H9 (cell line): ENCODE data around the gene RANGRF. TPM values are rescaled to one million over a fixed set of nuclear protein-coding genes. Genes with fewer than 3 reads are reported as not detected.
A peak's percentile ranks its signal among the peaks of the same experiment; 100 is the strongest.

Experiments
- DNase-seq: peaks from one replicate; pipeline ENCODE4 v3.0.0-alpha.2; 2017
- H2AFZ ChIP-seq: one replicate; pipeline ENCODE4 v1.6.1; 2013; ENCODE audit warnings: mild to moderate bottlenecking, low read length, control low read depth, moderate library complexity
- H2AK5ac ChIP-seq: 2 replicates; pipeline ENCODE4 v1.6.1; 2013; ENCODE audit warnings: low read length, control low read depth, mixed read lengths; ENCODE audit not compliant: insufficient read length
- H2BK120ac ChIP-seq: one replicate; pipeline ENCODE4 v1.6.1; 2013; ENCODE audit warnings: low read depth, mild to moderate bottlenecking, low read length, control low read depth, inconsistent platforms; ENCODE audit not compliant: poor library complexity, severe bottlenecking
- H2BK12ac ChIP-seq: 2 replicates; pipeline ENCODE4 v1.6.1; 2013; ENCODE audit warnings: low read length, control low read depth, mixed read lengths, low read depth; ENCODE audit not compliant: insufficient read length
- H2BK15ac ChIP-seq: 2 replicates; pipeline ENCODE4 v1.6.1; 2013; ENCODE audit warnings: low read depth, low read length, control low read depth
- H2BK20ac ChIP-seq: one replicate; pipeline ENCODE4 v1.6.1; 2013; ENCODE audit warnings: low read depth, mild to moderate bottlenecking, low read length, control low read depth, inconsistent platforms; ENCODE audit not compliant: poor library complexity, severe bottlenecking
- H2BK5ac ChIP-seq: 2 replicates; pipeline ENCODE4 v1.6.1; 2013; ENCODE audit warnings: low read length, control low read depth, mixed read lengths; ENCODE audit not compliant: insufficient read length
- H3K14ac ChIP-seq: 2 replicates; pipeline ENCODE4 v1.6.1; 2013; ENCODE audit warnings: low read length, control low read depth; ENCODE audit not compliant: insufficient read depth
- H3K18ac ChIP-seq: 2 replicates; pipeline ENCODE4 v1.6.1; 2013; ENCODE audit warnings: low read depth, mild to moderate bottlenecking, mixed read lengths, low read length, control low read depth; ENCODE audit not compliant: insufficient read length
- H3K23ac ChIP-seq: 2 replicates; pipeline ENCODE4 v1.6.1; 2013; ENCODE audit warnings: low read length, control low read depth, mixed read lengths, low read depth; ENCODE audit not compliant: insufficient read length
- H3K23me2 ChIP-seq: 2 replicates; pipeline ENCODE4 v1.6.1; 2013; ENCODE audit warnings: low read depth, mild to moderate bottlenecking, mixed read lengths, low read length, control low read depth; ENCODE audit not compliant: insufficient read length, poor library complexity, severe bottlenecking
- H3K27ac ChIP-seq: 2 replicates; pipeline ENCODE4 v1.5.1; 2013; ENCODE audit warnings: low read length, control low read depth, mixed read lengths, low read depth; ENCODE audit not compliant: insufficient read length
- H3K27me3 ChIP-seq: 2 replicates; pipeline ENCODE4 v1.6.1; 2013; ENCODE audit warnings: low read length, control low read depth, inconsistent platforms; ENCODE audit not compliant: insufficient read depth
- H3K4ac ChIP-seq: 2 replicates; pipeline ENCODE4 v1.6.1; 2013; ENCODE audit warnings: low read depth, mild to moderate bottlenecking, control low read depth, inconsistent platforms, low read length, moderate library complexity
- H3K4me1 ChIP-seq: 2 replicates; pipeline ENCODE4 v1.6.1; 2013; ENCODE audit warnings: low read length, control low read depth, inconsistent platforms; ENCODE audit not compliant: insufficient read depth
- H3K4me2 ChIP-seq: 2 replicates; pipeline ENCODE4 v1.6.1; 2013; ENCODE audit warnings: low read length, control low read depth, mixed read lengths; ENCODE audit not compliant: insufficient read length, insufficient read depth
- H3K56ac ChIP-seq: 2 replicates; pipeline ENCODE4 v1.6.1; 2013; ENCODE audit warnings: low read depth, mild to moderate bottlenecking, mixed read lengths, low read length, control low read depth; ENCODE audit not compliant: insufficient read length
- H3K79me1 ChIP-seq: 2 replicates; pipeline ENCODE4 v1.6.1; 2013; ENCODE audit warnings: low read depth, mild to moderate bottlenecking, moderate library complexity, low read length, control low read depth, inconsistent platforms; ENCODE audit not compliant: insufficient read depth, poor library complexity, severe bottlenecking
- H3K79me2 ChIP-seq: 2 replicates; pipeline ENCODE4 v1.6.1; 2013; ENCODE audit warnings: low read length, control low read depth, inconsistent platforms; ENCODE audit not compliant: insufficient read depth
- H3K9ac ChIP-seq: 2 replicates; pipeline ENCODE4 v1.6.1; 2013; ENCODE audit warnings: low read length, control low read depth, mixed read lengths; ENCODE audit not compliant: insufficient read length; ENCODE audit errors: extremely low read depth
- H3K9me3 ChIP-seq: one replicate; pipeline ENCODE4 v1.6.1; 2013; ENCODE audit warnings: low read depth, low read length, inconsistent platforms; ENCODE audit not compliant: control insufficient read depth
- H3T11ph ChIP-seq: one replicate; pipeline ENCODE4 v1.6.1; 2013; ENCODE audit warnings: mild to moderate bottlenecking, low read length, control low read depth, inconsistent platforms
- H4K20me1 ChIP-seq: one replicate; pipeline ENCODE4 v1.6.1; 2013; ENCODE audit not compliant: control insufficient read depth, insufficient read length, insufficient read depth
- H4K5ac ChIP-seq: 2 replicates; pipeline ENCODE4 v1.6.1; 2013; ENCODE audit warnings: low read depth, mild to moderate bottlenecking, mixed read lengths, low read length, control low read depth; ENCODE audit not compliant: insufficient read length
- H4K8ac ChIP-seq: replicated peaks from 2 replicates; pipeline ENCODE4 v1.6.1; 2013; ENCODE audit warnings: low read length, control low read depth, mixed read lengths, low read depth; ENCODE audit not compliant: insufficient read length
- H4K91ac ChIP-seq: 2 replicates; pipeline ENCODE4 v1.6.1; 2013; ENCODE audit warnings: low read depth, mild to moderate bottlenecking, moderate library complexity, mixed read lengths, low read length, control low read depth; ENCODE audit not compliant: insufficient read length
- H3K27ac Mint-ChIP-seq, 3 experiments: 2 replicates in 2 of 3; 3 replicates in 1 of 3; pipeline ENCODE4 v1.8.0; 2020 to 2021; ENCODE audit warnings: mixed read lengths in 3 of 3, mild to moderate bottlenecking in 1 of 3, moderate library complexity in 1 of 3
- H3K27me3 Mint-ChIP-seq: 2 replicates; pipeline ENCODE4 v1.8.0; 2021; ENCODE audit warnings: low read depth, mild to moderate bottlenecking, moderate library complexity, mixed read lengths
- H3K36me3 Mint-ChIP-seq, 3 experiments: 2 replicates in 2 of 3; 3 replicates in 1 of 3; pipeline ENCODE4 v1.8.0; 2020 to 2021; ENCODE audit warnings: low read depth in 3 of 3, mixed read lengths in 3 of 3; ENCODE audit not compliant: insufficient read depth in 1 of 3
- H3K4me1 Mint-ChIP-seq, 2 experiments: 2 replicates each; pipeline ENCODE4 v1.8.0; 2020; ENCODE audit warnings: mixed read lengths in 2 of 2
- H3K4me3 Mint-ChIP-seq, 2 experiments: 2 replicates in 1 of 2; 3 replicates in 1 of 2; pipeline ENCODE4 v1.8.0; 2020 to 2021; ENCODE audit warnings: mild to moderate bottlenecking in 2 of 2, mixed read lengths in 2 of 2, moderate library complexity in 1 of 2
- H3K9me3 Mint-ChIP-seq, 2 experiments: 2 replicates in 1 of 2; 3 replicates in 1 of 2; pipeline ENCODE4 v1.8.0; 2020; ENCODE audit warnings: mild to moderate bottlenecking in 2 of 2, mixed read lengths in 2 of 2, moderate library complexity in 1 of 2
- CTCF ChIP-seq: fragments of 200-600 bp; sonication (generic); conservative IDR thresholded peaks from 3 replicates; pipeline ENCODE4 v1.8.0; 2021; ENCODE audit warnings: antibody characterized with exemption, mild to moderate bottlenecking
- WGBS: extraction: QIAGEN DNeasy Blood & Tissue Kit; methylation state at CpG from one replicate; pipeline ENCODE4 v1.1.7; 2013; ENCODE audit warnings: missing lambda C conversion rate, low lambda C conversion rate, mixed read lengths; ENCODE audit not compliant: insufficient read length; ENCODE audit errors: extremely low coverage; 5-methylcytosine and 5-hydroxymethylcytosine counted together
- long read RNA-seq: library from polyadenylated mRNA; unstranded; transcript quantifications from one replicate; pipeline ENCODE4 v2.0.0, GENCODE V29; 2020
- total RNA-seq: library from RNA; stranded (reverse); gene quantifications from 2 replicates; pipeline ENCODE4 v1.2.1, GENCODE V29; 2021

The RANGRF gene, protein sequence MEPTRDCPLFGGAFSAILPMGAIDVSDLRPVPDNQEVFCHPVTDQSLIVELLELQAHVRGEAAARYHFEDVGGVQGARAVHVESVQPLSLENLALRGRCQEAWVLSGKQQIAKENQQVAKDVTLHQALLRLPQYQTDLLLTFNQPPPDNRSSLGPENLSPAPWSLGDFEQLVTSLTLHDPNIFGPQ
- total RNA-seq, result 36.9 and 42.5 TPM in 2 replicates
- long read RNA-seq, transcript RANGRF-203 (3 exons, 1,140 nt), result minor isoform, 6 of 52 reads
- long read RNA-seq, transcript RANGRF-202 (4 exons, 1,074 nt), result major isoform, 18 of 52 reads
- long read RNA-seq, transcript RANGRF-201 (5 exons, 1,009 nt), result minor isoform, 14 of 52 reads
- long read RNA-seq, partial matches to known transcripts, result 0 of 52 reads
- long read RNA-seq, other reads (novel, unspliced or antisense), result 9 of 52 reads

GRCh38 chr17:8288336-8289102 lies at the start of gene RANGRF:
RANGRF (plus strand) TSS chr17:8288670; CDS start chr17:8288789, 119 bp downstream.
- no peak within 1 kb of the TSS for H2AFZ ChIP-seq
- H3K9me3 Mint-ChIP-seq, result no peaks in the 10 kb centered on the region
- H3K27ac Mint-ChIP-seq, result peak within 1 kb of the TSS; percentile 82 to 98 (median 95); a peak in 6 of 7 replicates
- peak within 1 kb of the TSS; percentile 69 for H3K18ac ChIP-seq
- no peaks in the 10 kb centered on the region for H3K79me1 ChIP-seq
- H2BK12ac ChIP-seq, result no peak within 1 kb of the TSS
- peaks cover 2 to 7% (median 5%) of the 10 kb centered on the region in 3 experiments; a peak in 4 of 7 replicates for H3K36me3 Mint-ChIP-seq
- peak within 1 kb of the TSS; percentile 93 for H3K4me3 Mint-ChIP-seq
- H3K23ac ChIP-seq, result no peak within 1 kb of the TSS
- no peak within 1 kb of the TSS for H2AK5ac ChIP-seq
- peak within 1 kb of the TSS; percentile 77 for H3K4me2 ChIP-seq
- no peak within 1 kb of the TSS for H3T11ph ChIP-seq
- H2BK15ac ChIP-seq, result no peak within 1 kb of the TSS
- no peak within 1 kb of the TSS for H2BK120ac ChIP-seq
- no peak within 1 kb of the TSS for H4K91ac ChIP-seq
- H2BK5ac ChIP-seq, result no peak within 1 kb of the TSS
- no peak within 1 kb of the TSS for H3K27ac ChIP-seq
- H2BK20ac ChIP-seq, result no peak within 1 kb of the TSS
- no peak within 1 kb of the TSS for H3K4ac ChIP-seq
- WGBS, result no CpG with 5 or more reads among the region's 53 CpGs
- no peak within 1 kb of the TSS for H4K5ac ChIP-seq
- peak within 1 kb of the TSS; percentile 54 for H3K9ac ChIP-seq
- no peaks in the 10 kb centered on the region for H3K9me3 ChIP-seq
- H3K4me1 ChIP-seq, result no peaks in the 10 kb centered on the region
- H4K20me1 ChIP-seq, result no peaks in the 10 kb centered on the region
- H3K27me3 ChIP-seq, result no peaks in the 10 kb centered on the region
- TF ChIP-seq CTCF, result peak; percentile 28; the same call in 2 of the 3 replicates
- DNase-seq, result peak; percentile 96
- peaks cover 3% of the 10 kb centered on the region for H3K27me3 Mint-ChIP-seq
- H3K56ac ChIP-seq, result no peak within 1 kb of the TSS
- H3K14ac ChIP-seq, result peak within 1 kb of the TSS; percentile 74; the same call in 1 of the 2 replicates
- H4K8ac ChIP-seq, result no peak within 1 kb of the TSS
- H3K4me1 Mint-ChIP-seq, result peaks cover 32 to 33% of the 10 kb centered on the region in 2 experiments
- peaks cover 7% of the 10 kb centered on the region for H3K23me2 ChIP-seq
- no peaks in the 10 kb centered on the region for H3K79me2 ChIP-seq
